NT2/D1 (cell line): ENCODE data around the gene KRTAP10-1.

Experiments
- DNase-seq: peaks from one replicate; pipeline ENCODE4 v3.0.0-alpha.2; 2011; ENCODE audit warnings: low read depth, low spot score
- H3K27me3 ChIP-seq: 2 replicates; pipeline ENCODE4 v1.6.0; 2011; ENCODE audit warnings: mild to moderate bottlenecking; ENCODE audit not compliant: insufficient read length, insufficient read depth
- H3K36me3 ChIP-seq: 2 replicates; pipeline ENCODE4 v1.6.1; 2011; ENCODE audit warnings: mild to moderate bottlenecking, low read length, mixed read lengths; ENCODE audit not compliant: insufficient read depth, insufficient read length
- H3K4me1 ChIP-seq: 2 replicates; pipeline ENCODE4 v1.5.1; 2011; ENCODE audit not compliant: insufficient read depth, insufficient read length
- H3K4me3 ChIP-seq: 2 replicates; pipeline ENCODE4 v1.5.1; 2011; ENCODE audit warnings: low read depth; ENCODE audit not compliant: insufficient read length
- H3K9ac ChIP-seq: 2 replicates; pipeline ENCODE4 v1.6.0; 2011; ENCODE audit warnings: low read depth; ENCODE audit not compliant: insufficient read length
- H3K9me3 ChIP-seq: 2 replicates; pipeline ENCODE4 v1.5.1; 2011; ENCODE audit warnings: mild to moderate bottlenecking, low read length; ENCODE audit not compliant: insufficient read depth
- SUZ12 ChIP-seq: IDR thresholded peaks from 2 replicates; pipeline ENCODE4 v1.6.1; 2011; ENCODE audit not compliant: insufficient read length, insufficient read depth; ENCODE audit errors: extremely low read depth
- YY1 ChIP-seq: IDR thresholded peaks from 2 replicates; pipeline ENCODE4 v1.6.1; 2011; ENCODE audit not compliant: insufficient read length, insufficient read depth
- ZNF274 ChIP-seq: IDR thresholded peaks from 2 replicates; pipeline ENCODE4 v1.6.1; 2011; ENCODE audit warnings: mild to moderate bottlenecking, low read depth, low read length

Gene KRTAP10-1

GRCh38 chr21:44499631-44500030, 40.4 kb downstream of the KRTAP10-1 start:
- no peak overlapping the region for H3K9ac ChIP-seq
- no peaks in the 10 kb centered on the region for H3K27me3 ChIP-seq
- peaks cover 2% of the 10 kb centered on the region; the same call in 1 of the 2 replicates for H3K9me3 ChIP-seq
- TF ChIP-seq YY1 = no peak
- TF ChIP-seq ZNF274 = no peak
- no peak for TF ChIP-seq SUZ12
- no peak for DNase-seq
- no peaks in the 10 kb centered on the region for H3K36me3 ChIP-seq
- H3K4me3 ChIP-seq = no peak overlapping the region
- peaks cover 8% of the 10 kb centered on the region for H3K4me1 ChIP-seq

DNA sequence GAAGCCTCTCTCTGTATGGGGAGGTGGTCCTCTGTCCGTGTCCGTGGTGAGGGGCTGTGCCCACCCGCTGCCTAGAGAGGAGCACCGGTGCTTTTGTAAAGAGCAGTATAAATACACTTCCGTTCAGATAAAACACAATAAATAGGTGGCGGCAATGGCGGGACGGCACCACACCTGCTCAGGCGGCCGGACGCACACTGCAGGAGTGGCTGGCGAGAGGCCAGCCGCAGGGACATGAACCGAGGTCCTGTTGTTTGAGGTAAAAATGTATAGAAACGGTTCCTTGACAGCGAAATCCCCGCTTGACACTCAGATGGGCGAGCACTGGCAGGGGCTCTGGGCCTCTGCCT, 40.8 kb downstream of the KRTAP10-1 start:
- no peak overlapping the region for H3K4me3 ChIP-seq
- no peaks in the 10 kb centered on the region for H3K36me3 ChIP-seq
- TF ChIP-seq YY1 (no peak), SUZ12 (no peak), ZNF274 (no peak)
- H3K27me3 ChIP-seq = no peaks in the 10 kb centered on the region
- H3K4me1 ChIP-seq = peaks cover 8% of the 10 kb centered on the region
- H3K9me3 ChIP-seq = peaks cover 6% of the 10 kb centered on the region; the same call in 1 of the 2 replicates
- DNase-seq = no peak
- H3K9ac ChIP-seq = no peak overlapping the region

DNA sequence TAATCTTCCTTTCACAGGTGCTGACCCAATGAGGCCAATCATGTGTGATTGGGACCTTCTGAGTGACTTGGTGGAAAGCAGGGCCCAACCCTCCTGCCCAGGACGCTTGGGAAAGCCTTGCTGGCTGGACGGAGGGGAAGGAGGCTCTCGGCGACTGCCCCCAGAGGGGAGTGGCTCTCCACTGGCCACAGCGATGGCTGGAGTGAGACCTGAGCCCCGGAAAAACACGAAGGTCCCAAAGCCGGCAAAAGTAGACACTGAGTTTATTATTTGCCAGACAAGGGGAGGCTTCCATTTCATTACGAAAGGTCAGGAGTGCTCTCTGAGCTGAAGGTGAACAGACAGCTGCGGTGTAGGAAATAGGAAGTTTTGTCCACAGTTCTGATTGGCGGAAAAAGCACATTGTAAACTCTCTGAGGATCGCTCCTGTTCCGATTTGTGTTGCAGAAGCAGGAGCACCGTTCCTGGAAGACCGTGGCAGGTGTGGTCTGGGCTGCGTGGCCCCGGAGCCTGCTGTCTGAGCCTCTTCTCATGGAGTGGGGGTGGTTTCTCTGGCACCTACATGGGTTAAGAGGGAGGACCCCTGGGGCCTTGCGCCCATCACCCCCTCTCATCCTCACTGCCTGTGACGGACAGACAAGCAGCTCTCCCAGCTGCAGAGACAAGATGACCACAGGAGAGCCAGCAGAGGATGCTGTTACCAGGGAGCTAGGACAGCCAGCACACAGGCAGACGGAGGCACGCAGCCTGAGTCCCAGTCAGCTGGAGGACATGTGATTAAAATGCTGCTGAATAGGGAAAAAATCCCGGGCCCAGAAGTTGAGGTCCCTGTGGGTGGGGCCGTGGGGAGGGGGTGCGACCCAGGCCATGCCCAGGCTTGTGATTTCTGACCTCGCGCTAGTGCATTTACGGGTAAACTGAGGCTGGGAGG, 41.5 kb downstream of the KRTAP10-1 start:
- Histone ChIP-seq H3K36me3 (no peaks in the 10 kb centered on the region), H3K9ac (no peak overlapping the region), H3K9me3 (peaks cover 12% of the 10 kb centered on the region), H3K4me3 (no peak overlapping the region), H3K4me1 (peaks cover 8% of the 10 kb centered on the region), H3K27me3 (no peaks in the 10 kb centered on the region)
- no peak for DNase-seq
- no peak for TF ChIP-seq ZNF274

DNA sequence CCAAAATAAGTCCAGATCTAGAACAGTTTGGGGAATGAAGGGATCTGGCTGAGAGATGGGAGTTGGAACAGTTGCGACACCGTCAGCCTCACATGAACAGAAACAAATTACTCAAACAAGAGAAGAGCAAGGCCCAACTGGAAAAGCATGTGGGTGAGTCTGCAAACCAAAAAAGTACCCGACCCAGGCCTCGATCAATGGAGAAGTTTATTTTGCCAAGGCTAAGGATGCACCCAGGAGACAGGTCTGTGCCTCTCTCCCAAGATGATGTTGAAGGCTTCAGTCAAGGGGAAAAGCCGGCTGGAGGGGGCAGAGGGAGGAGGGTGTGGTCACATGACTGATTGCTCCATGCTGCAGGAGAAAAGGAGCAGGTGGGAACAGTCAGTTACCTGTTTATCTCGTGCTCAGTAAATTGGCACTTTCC, 42.3 kb downstream of the KRTAP10-1 start:
- TF ChIP-seq ZNF274 (no peak), YY1 (no peak), SUZ12 (no peak)
- peaks cover 21% of the 10 kb centered on the region for H3K9me3 ChIP-seq
- no peak overlapping the region for H3K9ac ChIP-seq
- no peaks in the 10 kb centered on the region for H3K27me3 ChIP-seq
- peaks cover 8% of the 10 kb centered on the region for H3K4me1 ChIP-seq
- H3K36me3 ChIP-seq = no peaks in the 10 kb centered on the region
- DNase-seq = no peak
- no peak overlapping the region for H3K4me3 ChIP-seq

- Histone ChIP-seq H3K9ac (no peak overlapping the region), H3K9me3 (peaks cover 29% of the 10 kb centered on the region), H3K27me3 (no peaks in the 10 kb centered on the region), H3K36me3 (no peaks in the 10 kb centered on the region), H3K4me3 (no peak overlapping the region), H3K4me1 (peaks cover 8% of the 10 kb centered on the region)
- no peak for DNase-seq
- no peak for TF ChIP-seq ZNF274
- no peak for TF ChIP-seq YY1
- TF ChIP-seq SUZ12 = no peak
Observed at GRCh38 chr21:44496564-44497550, 43.1 kb downstream of the KRTAP10-1 start.

GRCh38 chr21:44495611-44496563, 44.1 kb downstream of the KRTAP10-1 start:
- Histone ChIP-seq H3K27me3 (no peaks in the 10 kb centered on the region), H3K4me1 (peaks cover 8% of the 10 kb centered on the region)

More at GRCh38 chr21:44495611-44496563, 44.1 kb downstream of the KRTAP10-1 start:
- Histone ChIP-seq H3K36me3 (no peaks in the 10 kb centered on the region), H3K9me3 (peaks cover 39% of the 10 kb centered on the region), H3K4me3 (no peak overlapping the region), H3K9ac (no peak overlapping the region)
- no peak for TF ChIP-seq SUZ12
- no peak for DNase-seq
